Tibial artery (tissue), 4 donors: Measurements from ENCODE around the gene ZNF688.
A peak's percentile ranks its signal among the peaks of the same experiment; 100 is the strongest.
"Not testable (repeated sequence)": the region's sequence is repeated elsewhere in the genome, so short reads cannot be mapped to it uniquely, and the experiment has no call there.

ENCODE experiments used
- DNase-seq, 2 donors: peaks; one replicate each; pipeline ENCODE4 v3.0.0-alpha.2; 2019
- H3K27ac ChIP-seq, 2 donors: fragments of 200-600 bp; sonication (generic) in 1 of 2; 1 replicate in 1 of 2; 2 replicates in 1 of 2; pipeline ENCODE4 v1.5.1; 2018 to 2019; ENCODE audit warnings: mild to moderate bottlenecking in 1 of 2
- H3K27me3 ChIP-seq, 2 donors: fragments of 200-600 bp; sonication (generic) in 1 of 2; one replicate each; pipeline versions ENCODE4 v1.5.1 to v1.6.0; 2016 to 2019
- H3K36me3 ChIP-seq, 3 donors: fragments of 200-600 bp; sonication (generic) in 2 of 3; one replicate each; pipeline ENCODE4 v1.5.1; 2016 to 2019; ENCODE audit warnings: mild to moderate bottlenecking in 2 of 3
- H3K4me1 ChIP-seq, 4 donors: fragments of 200-600 bp; sonication (generic) in 2 of 4; 1 replicate in 3 of 4; 2 replicates in 1 of 4; pipeline ENCODE4 v1.5.1; 2016 to 2019
- H3K4me3 ChIP-seq, 2 donors: fragments of 200-600 bp; sonication (generic) in 1 of 2; 1 replicate in 1 of 2; 2 replicates in 1 of 2; pipeline ENCODE4 v1.5.1; 2018 to 2019; ENCODE audit warnings: mild to moderate bottlenecking in 2 of 2
- H3K9me3 ChIP-seq, 3 donors: fragments of 200-600 bp; sonication (generic) in 1 of 3; one replicate each; pipeline ENCODE4 v1.5.1; 2016 to 2019
- CTCF ChIP-seq, 2 experiments: fragments of 200-600 bp in 1 of 2; fragments of 450-650 bp in 1 of 2; IDR thresholded peaks; one replicate each; pipeline ENCODE4 v1.5.1; 2017 to 2019; ENCODE audit warnings: antibody characterized with exemption in 2 of 2, mild to moderate bottlenecking in 1 of 2, moderate library complexity in 1 of 2
- intact Hi-C: fragments of 100-400 bp; cut with DNase I; formaldehyde crosslinking; loops from one replicate; pipeline ENCODE4 v1.15.0; 2023; ENCODE audit warnings: low total_unique reads

ZNF688 gene

GRCh38 chr16:30539000-30539964 lies 32.2 kb downstream of the ZNF688 start:
- no peak for DNase-seq
- intact Hi-C loops = no loop called here

GRCh38 chr16:30536391-30537024 lies 35.0 kb downstream of the ZNF688 start:
- H3K4me3 ChIP-seq, intact Hi-C loops, DNase-seq, H3K9me3 ChIP-seq, H3K27me3 ChIP-seq: not testable (repeated sequence)
- H3K36me3 ChIP-seq = peaks cover 11 to 19% (median 14%) of the 10 kb centered on the region in 3 donors
- peak overlapping the region in 1 of 2 donors; percentile 99 for H3K27ac ChIP-seq
- peaks cover 0 to 37% (median 21%) of the 10 kb centered on the region in 4 donors for H3K4me1 ChIP-seq

More at GRCh38 chr16:30539000-30539964, 32.2 kb downstream of the ZNF688 start:
- H3K27ac ChIP-seq = no peak overlapping the region
- H3K9me3 ChIP-seq = no peaks in the 10 kb centered on the region
- H3K36me3 ChIP-seq = no peaks in the 10 kb centered on the region
- TF ChIP-seq CTCF (IDR thresholded peaks at IDR 0.05) = no peak
- H3K27me3 ChIP-seq = no peaks in the 10 kb centered on the region
- peaks cover 0 to 17% (median 7%) of the 10 kb centered on the region in 4 donors for H3K4me1 ChIP-seq
- H3K4me3 ChIP-seq = no peak overlapping the region

- peak overlapping the region; percentile 94 to 99 for H3K27ac ChIP-seq
- intact Hi-C loops = no loop called here
- peak; percentile 72 to 84 for DNase-seq
These were observed 35.7 kb downstream of the ZNF688 start for GRCh38 chr16:30535777-30536190.

GRCh38 chr16:30535106-30535776 lies 36.3 kb downstream of the ZNF688 start:
- no peak for DNase-seq
- intact Hi-C loops = no loop called here
- Histone ChIP-seq H3K9me3 (no peaks in the 10 kb centered on the region), H3K27me3 (no peaks in the 10 kb centered on the region), H3K27ac (peak overlapping the region; percentile 94 to 99), H3K36me3 (peaks cover 11 to 31% (median 25%) of the 10 kb centered on the region in 3 donors), H3K4me1 (peaks cover 0 to 37% (median 21%) of the 10 kb centered on the region in 4 donors), H3K4me3 (peak overlapping the region; percentile 75 to 83)
- no peak for TF ChIP-seq CTCF (IDR thresholded peaks at IDR 0.05)

More at GRCh38 chr16:30535777-30536190, 35.7 kb downstream of the ZNF688 start:
- peak; percentile 42 to 53 for TF ChIP-seq CTCF (IDR thresholded peaks at IDR 0.05)
- Histone ChIP-seq H3K27me3 (no peaks in the 10 kb centered on the region), H3K36me3 (peaks cover 11 to 26% (median 21%) of the 10 kb centered on the region in 3 donors), H3K4me1 (peaks cover 0 to 37% (median 21%) of the 10 kb centered on the region in 4 donors), H3K9me3 (no peaks in the 10 kb centered on the region), H3K4me3 (peak overlapping the region; percentile 75 to 83)

- Histone ChIP-seq H3K27me3 (no peaks in the 10 kb centered on the region), H3K27ac (peak within 1 kb of the TSS; percentile 94 to 99), H3K4me1 (peaks cover 0 to 37% (median 21%) of the 10 kb centered on the region in 4 donors), H3K36me3 (peaks cover 11 to 33% (median 25%) of the 10 kb centered on the region in 3 donors), H3K9me3 (no peaks in the 10 kb centered on the region), H3K4me3 (peak within 1 kb of the TSS; percentile 75 to 83)
- intact Hi-C loops = loop anchor here (5.0 kb wide), 1 partner anchor 163 kb away; the partner anchor contains the start of gene SRCAP
- DNase-seq = peak; percentile 93 to 96
- TF ChIP-seq CTCF (IDR thresholded peaks at IDR 0.05) = no peak
These were observed 37.0 kb downstream of the ZNF688 start, which contains the start of gene ZNF747 for GRCh38 chr16:30534368-30535105. ZNF747 (minus strand) TSS chr16:30534858; CDS start chr16:30534679, 179 bp downstream.
